Astrocyte (in vitro differentiated cells and primary cell): ENCODE data around the gene ERC1.

ENCODE experiments used
- EZH2 ChIP-seq: IDR thresholded peaks from 2 replicates; pipeline ENCODE4 v1.6.1; 2012; ENCODE audit warnings: mild to moderate bottlenecking, low read length, inconsistent platforms; ENCODE audit not compliant: insufficient read depth
- TF ChIP-seq, protein P1 (sequence below): IDR thresholded peaks from 2 replicates; pipeline ENCODE4 v1.5.1; 2011; ENCODE audit warnings: low read depth, mild to moderate bottlenecking, inconsistent platforms, low read length, moderate library complexity; ENCODE audit not compliant: insufficient read depth

DNA sequence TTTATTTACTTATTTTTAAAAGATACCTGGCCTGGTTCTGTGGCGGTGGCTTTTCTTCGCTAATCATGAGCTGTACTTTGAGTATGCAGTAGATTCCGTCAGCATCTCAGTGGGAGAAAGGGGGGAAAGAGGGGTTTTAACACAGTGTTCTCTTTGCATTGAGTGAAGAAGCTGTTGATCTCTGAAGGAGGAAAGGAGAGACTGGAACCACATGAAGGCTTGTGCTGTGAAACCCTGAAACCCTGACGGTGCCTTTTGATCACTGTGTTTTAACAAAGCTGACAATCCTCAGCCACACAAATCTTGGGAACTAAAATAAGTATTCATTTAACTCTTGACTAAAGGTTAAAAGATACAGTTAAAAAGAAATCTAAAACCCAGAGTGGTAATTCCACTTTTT, 353.2 kb downstream of the ERC1 start:
- TF ChIP-seq, protein P1, sequence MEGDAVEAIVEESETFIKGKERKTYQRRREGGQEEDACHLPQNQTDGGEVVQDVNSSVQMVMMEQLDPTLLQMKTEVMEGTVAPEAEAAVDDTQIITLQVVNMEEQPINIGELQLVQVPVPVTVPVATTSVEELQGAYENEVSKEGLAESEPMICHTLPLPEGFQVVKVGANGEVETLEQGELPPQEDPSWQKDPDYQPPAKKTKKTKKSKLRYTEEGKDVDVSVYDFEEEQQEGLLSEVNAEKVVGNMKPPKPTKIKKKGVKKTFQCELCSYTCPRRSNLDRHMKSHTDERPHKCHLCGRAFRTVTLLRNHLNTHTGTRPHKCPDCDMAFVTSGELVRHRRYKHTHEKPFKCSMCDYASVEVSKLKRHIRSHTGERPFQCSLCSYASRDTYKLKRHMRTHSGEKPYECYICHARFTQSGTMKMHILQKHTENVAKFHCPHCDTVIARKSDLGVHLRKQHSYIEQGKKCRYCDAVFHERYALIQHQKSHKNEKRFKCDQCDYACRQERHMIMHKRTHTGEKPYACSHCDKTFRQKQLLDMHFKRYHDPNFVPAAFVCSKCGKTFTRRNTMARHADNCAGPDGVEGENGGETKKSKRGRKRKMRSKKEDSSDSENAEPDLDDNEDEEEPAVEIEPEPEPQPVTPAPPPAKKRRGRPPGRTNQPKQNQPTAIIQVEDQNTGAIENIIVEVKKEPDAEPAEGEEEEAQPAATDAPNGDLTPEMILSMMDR: no peak
- TF ChIP-seq EZH2: no peak
